ENCODE data around the gene SAMD8.
"Not testable (repeated sequence)": the region's sequence is repeated elsewhere in the genome, so short reads cannot be mapped to it uniquely, and the experiment has no call there.

The SAMD8 gene

DNA sequence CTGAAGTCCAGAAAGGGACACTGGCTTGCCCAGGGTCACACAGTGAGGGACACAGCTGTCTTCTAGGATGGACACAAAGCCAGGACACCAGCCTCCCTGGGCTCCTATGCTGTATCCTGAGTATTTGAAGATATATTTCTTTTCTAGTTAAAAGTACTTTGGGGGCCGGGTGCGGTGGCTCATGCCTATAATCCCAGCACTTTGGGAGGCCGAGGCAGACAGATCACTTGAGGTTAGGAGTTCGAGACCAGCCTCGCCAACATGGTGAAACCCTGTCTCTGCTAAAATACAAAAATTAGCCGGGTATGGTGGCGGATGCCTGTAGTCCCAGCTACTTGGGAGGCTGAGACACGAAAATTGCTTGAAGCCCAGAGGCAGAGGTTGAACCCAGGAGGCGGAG, 4.6 kb upstream of the SAMD8 start:
- in situ Hi-C loops (cut with MboI; ENCODE audit: low sequenced_read_pairs) = not testable (repeated sequence)

DNA sequence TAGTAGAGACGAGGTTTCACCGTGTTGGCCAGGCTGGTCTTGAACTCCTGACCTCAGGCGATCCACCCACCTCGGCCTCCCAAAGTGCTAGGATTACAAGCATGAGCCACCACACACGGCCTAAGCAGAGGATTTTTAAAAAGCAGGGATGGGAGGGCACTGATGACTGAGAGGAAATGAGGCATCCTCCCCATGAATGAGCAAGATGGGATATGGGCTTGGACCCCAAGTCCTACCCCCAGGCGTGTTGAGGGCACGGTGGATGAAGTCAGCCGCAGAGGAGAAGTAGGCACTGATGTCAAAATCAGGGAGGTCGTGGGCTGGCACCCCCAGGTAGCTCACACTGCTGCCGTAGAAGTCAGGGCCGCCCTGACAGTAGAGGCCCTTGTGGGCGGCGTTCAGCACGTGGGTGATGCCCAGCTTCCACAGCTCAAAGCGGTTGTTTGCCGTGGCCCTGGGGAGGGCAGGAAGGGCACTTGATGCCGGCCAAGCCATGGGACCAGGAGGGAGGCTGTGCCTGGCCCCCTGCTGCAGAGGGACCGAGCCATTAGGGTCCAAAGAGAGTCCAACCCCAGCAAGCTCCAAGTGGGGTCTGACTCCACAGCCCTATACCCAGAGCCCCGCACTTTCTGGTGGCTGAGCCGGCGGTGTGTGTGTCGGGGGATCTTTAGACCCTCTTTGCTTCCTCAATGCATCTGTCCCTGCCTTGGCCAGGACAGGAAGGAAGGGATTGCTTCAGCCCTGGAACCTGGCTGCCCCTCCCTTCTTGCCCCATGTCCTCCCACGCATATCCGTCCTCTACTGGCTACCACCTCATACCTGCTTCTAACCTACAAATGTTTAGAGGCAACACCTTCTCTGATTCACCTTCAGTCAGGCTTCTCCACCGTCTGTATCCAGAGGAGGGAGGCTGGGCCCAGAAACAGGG, 3.4 kb upstream of the SAMD8 start:
- in situ Hi-C loops (cut with MboI; ENCODE audit: low sequenced_read_pairs) = no loop called here

DNA sequence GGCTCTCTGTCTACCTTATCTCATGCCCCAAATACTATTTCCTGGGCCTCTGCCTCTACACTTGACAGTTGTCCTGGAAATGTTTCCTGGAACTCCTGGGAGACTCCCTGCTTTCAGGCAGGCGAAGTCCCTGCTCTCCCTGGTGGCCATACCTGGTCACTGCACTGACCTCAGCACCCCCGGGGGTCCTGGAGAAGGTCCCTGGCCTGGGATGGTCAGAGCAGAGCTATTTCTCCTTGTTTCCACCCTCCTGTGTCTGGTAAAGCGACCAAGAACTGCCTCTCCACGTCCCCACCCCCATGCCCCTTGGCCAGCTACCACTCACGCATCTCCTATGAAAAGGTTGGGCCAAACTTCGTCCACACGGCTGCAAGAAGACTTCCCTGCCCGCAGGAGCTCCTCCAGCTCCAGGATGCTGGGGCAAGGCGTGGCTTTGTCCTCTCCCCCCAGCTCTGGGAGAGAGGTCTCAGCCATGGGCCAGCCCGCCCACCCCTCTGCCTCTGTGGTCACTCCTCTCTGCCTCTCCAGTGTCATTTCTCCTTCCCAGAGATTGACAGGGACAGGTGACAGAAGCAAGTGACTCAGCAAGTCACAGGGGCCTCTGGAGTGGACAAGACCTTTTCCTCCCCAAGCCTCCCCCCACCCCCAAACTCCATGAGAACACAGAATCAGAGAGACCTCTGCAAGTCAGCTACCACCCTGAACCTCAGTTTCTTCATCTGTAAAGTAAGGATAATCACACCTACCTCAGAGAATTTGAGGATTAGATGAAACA, 2.6 kb upstream of the SAMD8 start:
- in situ Hi-C loops (cut with MboI; ENCODE audit: low sequenced_read_pairs) = no loop called here

DNA sequence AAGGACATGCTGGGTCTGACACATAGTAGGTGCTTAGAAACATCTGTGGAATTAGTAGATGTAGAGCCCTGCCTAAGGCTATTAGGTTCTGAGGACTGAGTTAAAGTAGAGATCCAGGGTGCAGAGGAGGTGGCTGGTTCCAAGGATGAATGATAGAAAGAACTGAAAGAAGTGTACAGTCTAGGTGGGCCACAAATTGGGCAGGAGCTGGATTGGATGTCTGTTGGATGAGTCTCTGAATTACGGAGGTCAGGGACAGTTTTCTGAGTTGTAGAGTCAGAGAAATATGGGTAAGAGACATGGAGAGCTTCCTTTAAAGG, 2.0 kb upstream of the SAMD8 start:
- in situ Hi-C loops (cut with MboI; ENCODE audit: low sequenced_read_pairs) = no loop called here

DNA sequence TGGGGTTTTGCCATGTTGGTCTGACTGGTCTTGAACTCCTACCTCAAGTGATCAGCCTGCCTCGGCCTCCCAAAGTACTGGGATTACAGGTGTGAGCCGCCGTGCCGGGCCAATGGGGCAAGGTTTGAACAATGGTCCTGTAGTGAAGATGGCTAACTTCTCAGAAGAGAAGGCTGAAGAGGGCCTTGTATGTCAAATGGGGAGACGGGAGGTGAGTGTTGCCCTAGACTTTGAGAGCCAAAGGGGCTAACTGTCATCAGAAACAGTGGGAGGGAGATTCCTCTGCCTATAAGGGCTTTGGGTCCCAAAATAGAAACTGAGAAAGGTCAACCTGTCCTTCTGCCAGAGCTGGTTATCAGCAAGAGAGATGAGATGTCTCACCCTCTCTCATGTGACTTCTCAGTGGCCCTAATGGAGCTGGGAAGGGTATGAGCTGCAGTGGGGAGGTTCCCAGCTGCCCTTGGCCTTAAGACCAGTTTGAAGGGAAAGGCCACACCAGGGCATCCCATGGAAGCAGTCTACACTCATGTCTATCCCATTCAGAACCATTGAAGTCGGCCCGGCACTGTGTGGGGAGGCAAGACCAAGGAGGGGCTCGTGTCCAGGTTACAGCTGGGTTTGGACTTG, 1.3 kb upstream of the SAMD8 start:
- in situ Hi-C loops (cut with MboI; ENCODE audit: low sequenced_read_pairs) = no loop called here

DNA sequence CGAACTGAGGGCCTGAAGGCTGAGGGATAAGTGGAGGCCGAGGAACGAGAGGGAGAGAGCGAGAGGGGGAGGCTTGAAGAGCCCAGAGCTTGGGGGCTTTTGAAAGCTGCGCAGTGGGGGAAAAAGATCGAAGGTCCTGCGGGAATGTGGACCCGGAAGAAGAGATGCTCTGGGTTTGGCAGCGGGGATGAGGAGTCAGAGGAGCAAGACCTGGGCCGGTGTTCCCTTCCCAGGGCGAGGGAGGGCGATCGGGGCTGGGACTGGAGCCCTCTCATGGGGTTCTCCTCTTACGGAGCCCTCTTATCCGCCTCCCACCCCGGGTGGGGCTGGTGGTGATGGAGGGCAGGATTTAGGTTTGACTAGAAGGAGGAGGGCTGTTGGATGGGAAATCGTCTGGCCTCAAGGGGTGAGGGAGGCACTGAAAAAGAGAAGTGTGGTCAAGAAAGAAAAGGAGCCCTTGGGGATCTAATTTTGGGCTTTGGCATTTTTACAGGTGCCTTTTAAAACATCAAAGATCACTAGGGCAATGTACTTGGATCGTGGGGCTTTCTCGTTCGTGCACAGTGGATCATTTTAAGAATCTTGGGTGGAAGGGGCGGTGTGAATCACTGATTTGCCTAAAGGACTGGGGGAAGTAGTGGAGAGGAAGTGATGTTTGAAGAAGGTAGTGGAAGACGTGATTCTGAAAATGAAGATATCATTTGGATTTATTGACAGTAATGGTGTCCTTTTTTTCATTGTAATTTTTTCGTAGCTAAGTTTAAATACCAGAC, 637 bp downstream of the SAMD8 start:
- in situ Hi-C loops (cut with MboI; ENCODE audit: low sequenced_read_pairs) = no loop called here

DNA sequence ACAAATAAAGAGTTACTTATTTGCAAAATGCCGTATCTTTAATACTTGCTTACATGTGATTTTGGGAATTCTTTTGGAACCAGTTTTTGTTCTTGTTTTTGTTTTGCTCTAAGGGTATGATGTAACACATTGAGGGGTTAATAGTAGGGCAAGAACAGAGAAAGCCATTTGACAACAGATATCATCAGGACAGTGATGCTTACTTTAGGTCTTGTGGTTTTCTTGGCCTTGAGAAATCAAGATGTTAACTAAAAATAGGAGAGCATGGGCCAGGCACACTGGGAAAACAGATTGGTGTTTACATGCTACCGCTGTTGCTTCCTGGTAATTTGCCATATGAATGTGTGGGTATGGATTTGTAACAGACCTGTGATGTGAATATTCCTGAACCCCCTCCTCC, 3.7 kb downstream of the SAMD8 start:
- in situ Hi-C loops (cut with MboI; ENCODE audit: low sequenced_read_pairs) = no loop called here

DNA sequence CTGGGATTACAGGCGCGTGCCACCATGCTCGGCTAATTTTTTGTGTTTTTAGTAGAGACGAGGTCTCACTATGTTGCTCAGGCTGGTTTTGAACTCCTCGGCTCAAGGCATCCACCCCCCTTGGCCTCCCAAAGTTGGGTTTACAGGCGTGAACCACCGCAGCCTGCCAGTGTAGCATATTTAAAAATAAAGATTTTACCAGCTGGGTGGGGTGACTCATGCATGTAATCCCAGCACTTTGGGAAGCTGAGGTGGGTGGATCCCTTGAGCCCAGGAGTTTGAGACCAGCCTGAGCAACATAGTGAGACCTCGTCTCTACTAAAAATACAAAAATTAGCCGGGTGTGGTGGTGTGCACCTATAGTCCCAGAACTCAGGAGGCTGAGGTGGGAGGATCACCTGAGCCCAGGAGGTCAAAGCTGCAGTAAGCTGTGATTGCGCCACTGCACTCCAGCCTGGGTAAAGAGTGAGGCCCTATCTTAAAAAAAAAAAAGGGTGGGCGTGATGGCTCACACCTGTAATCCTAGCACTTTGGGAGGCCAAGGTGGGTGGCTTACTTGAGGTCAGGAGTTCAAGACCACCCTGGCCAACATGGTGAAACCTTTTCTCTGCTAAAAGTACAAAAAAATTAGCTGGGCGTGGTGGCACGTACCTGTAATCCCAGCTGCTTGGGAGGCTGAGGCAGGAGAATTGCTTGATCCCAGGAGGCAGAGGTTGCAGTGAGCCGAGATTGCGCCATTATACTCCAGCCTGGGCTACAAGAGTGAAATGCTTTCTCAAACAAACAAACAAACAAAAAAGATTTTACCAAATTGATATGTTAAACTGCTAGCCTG, 5.7 kb downstream of the SAMD8 start:
- in situ Hi-C loops (cut with MboI; ENCODE audit: low sequenced_read_pairs) = not testable (repeated sequence)

DNA sequence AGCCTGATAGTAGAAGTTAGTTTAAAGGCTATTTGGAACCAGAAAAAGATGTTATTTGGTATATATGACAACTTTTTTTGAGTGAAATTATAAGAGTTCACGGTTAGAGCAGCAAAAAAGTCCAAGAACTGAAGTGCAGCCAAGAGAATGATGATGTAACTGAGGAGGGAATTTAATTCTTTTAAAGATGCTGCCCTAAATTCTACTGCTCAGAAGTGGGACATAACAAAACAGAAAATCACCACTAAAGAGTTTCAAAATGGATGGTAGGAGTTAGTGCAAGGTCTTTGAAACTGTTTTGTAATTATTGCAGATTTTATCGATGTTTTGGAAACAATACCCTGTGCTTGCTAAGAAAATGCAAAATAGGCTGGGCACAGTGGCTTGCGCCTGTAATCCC, 6.5 kb downstream of the SAMD8 start:
- in situ Hi-C loops (cut with MboI; ENCODE audit: low sequenced_read_pairs) = no loop called here

DNA sequence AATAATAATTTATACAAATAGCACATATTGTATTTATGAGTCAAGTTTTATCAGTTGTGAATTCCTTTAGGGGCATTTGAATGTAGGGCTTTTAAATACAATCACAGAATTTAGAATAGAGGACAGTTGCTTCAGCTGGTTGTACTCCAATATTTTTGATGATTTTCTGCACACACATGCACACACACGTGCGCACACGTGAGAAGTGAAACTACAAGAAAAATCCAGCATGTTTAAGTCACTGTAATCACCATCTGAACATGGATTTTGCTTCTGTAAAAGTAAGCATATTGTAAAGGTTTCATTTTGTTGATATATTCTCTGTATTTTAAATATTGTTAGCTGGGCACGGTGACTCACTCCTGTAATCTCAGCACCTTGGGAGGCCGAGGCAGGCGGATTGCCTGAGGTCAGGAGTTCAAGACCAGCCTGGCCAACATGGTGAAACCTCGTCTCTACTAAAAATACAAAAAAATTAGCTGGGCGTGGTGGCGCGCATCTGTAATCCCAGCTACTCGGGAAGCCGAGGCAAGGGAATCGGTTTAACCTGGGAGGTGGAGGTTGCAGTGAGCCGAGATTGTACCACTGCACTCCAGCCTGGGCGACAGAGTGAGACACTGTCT, 8.1 kb downstream of the SAMD8 start:
- in situ Hi-C loops (cut with MboI; ENCODE audit: low sequenced_read_pairs) = not testable (repeated sequence)

DNA sequence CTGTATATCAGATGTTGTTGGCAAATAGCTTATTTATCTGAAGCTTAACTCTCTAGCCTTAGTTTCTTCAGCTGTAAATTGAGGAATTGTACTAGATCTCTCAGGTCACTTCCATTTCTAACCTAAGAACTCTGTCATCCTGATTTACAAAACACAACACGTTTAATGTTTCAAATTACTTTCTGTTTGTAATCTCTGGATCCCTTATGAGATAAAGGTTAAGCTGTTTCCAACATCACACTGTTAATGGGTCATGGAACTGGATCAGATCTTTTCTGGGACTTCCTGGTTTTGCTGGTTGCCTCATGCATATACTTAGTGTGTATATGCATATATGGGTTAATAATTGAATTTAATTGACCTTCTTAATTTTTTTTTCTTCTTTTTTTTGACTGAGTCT, 9.9 kb downstream of the SAMD8 start:
- in situ Hi-C loops (cut with MboI; ENCODE audit: low sequenced_read_pairs) = no loop called here

DNA sequence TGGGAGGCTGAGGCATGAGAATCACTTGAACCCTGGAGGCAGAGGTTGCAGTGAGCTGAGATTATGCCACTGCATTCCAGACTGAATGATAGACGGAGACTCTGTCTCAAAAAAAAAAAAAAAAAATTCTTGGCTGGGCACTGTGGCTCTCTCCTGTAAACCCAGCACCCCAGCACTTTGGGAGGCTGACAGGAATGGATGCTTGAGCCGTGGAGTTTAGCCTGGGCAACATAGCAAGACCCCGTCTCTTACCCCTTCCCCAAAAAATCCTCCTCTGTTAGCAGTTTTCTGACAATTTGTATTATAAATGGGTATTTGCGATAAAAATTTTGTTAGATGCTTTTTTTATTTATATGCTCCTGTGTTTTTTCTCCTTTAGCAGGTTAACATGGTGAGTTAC, 11.0 kb downstream of the SAMD8 start:
- in situ Hi-C loops (cut with MboI; ENCODE audit: low sequenced_read_pairs) = no loop called here

DNA sequence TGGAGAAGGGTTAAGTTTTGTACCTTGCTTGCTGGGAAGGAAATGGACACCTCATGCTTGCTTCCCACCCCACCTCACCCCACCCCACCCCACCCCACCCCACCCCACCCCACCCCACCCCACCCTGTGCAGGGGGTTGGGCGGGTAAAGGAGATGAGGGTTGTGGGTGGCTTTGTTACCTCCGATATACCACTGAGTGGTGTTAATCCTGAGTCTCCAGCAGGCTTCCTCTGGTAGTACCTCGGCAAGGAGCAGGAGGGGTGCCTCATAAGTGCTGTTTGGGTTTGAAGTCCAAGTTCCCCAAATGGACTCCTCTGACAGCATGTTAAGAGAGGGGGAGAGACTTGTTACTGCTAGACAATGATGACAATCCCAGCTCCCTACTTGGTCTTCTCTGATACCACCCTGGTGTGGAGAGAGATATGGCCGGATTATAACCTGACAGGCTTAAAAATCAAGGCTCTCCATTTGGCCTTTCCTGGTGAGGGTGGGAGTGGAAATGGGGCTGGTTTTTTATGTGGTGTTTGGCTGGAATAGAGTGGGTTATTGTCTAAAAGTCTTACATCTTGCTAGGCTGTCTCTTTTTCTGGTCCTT, 11.7 kb downstream of the SAMD8 start:
- in situ Hi-C loops (cut with MboI; ENCODE audit: low sequenced_read_pairs) = no loop called here

DNA sequence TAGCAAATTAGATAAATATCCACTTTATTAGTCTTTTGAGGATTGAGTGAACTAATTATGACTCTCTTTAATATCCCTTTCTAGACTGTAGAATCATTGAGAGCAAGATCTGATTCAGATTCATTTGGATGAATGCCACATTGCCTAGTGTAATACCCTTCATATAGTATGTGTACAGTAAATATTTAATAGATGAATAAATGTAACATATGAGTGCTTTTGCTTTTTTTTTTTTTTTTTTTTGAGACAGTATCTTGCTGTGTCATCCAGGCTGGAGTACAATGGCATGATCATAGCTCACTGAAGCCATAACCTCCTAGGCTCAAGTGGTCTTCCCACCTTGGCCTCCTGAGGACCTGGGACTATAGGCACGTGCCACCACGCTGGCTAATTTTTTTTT, 14.8 kb downstream of the SAMD8 start:
- in situ Hi-C loops (cut with MboI; ENCODE audit: low sequenced_read_pairs) = no loop called here

DNA sequence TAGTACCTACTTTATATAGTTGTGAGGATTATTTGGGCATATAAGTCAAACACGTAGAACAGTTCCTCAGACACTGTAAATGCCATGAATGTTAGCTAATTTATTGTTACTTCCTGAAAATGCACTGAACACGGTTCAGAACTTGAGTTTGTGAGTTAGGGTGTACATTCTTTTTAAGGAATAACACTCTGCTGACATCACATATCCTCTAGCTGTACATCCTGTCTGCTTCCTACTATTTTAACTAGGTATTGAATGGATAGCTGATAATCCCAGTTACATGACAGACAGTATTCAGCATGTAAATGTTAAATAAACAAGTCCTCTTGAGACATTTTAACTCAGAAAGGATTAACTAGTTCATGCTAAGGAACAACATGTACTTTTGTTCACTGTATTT, 16.0 kb downstream of the SAMD8 start:
- in situ Hi-C loops (cut with MboI; ENCODE audit: low sequenced_read_pairs) = no loop called here

DNA sequence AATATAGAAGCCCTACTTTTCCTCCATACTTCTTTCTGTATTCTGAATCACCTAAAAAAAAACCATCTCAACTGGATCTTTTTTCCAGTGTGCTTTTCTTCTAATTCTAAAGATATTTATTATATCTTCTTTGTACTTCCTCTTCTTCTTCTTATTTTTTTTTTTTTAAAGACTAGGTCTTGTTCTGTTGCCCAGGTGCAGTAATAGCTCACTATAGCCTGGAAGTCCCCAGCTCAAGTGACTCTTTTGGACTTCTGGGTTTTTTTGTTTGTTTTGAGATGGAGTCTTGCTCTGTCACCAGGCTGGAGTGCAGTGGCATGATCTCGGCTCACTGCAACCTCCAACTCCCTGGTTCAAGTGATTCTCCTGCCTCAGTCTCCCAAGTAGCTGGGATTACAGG, 17.5 kb downstream of the SAMD8 start:
- in situ Hi-C loops (cut with MboI; ENCODE audit: low sequenced_read_pairs) = not testable (repeated sequence)

DNA sequence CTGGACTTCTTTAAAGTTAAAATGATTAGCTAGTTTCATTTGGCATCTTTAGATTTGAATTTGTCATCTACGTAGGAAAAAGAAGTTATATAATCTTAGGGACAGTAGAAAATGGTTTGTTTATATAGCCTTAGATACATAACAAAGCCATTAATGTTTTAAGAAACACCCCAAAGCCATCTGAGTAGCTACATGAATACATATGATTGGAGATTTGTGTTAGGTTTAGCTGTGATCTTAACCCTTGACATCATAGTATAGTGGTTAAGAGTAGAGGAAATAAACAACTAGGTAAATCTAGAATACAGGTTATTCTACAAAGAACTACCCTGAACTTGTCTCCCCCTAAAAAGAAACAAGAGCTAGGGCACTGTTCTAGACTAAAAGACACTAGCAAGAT, 18.1 kb downstream of the SAMD8 start:
- in situ Hi-C loops (cut with MboI; ENCODE audit: low sequenced_read_pairs) = no loop called here

DNA sequence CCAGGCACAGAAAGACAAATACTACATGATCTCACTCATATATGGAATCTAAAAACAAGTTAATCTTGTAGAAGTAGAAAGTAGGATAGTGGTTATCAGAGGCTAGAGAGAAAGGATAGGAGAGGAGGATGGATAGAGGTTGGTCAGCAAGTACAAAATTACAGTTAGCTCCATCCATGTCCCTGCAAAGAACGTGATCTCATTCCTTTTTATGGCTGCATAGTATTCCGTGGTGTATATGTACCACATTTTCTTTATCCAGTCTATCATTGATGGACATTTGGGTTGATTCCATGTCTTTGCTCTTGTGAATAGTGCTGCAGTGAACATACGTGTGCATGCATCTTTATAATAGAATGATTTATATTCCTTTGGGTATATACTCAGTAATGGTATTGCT, 22.2 kb downstream of the SAMD8 start:
- in situ Hi-C loops (cut with MboI; ENCODE audit: low sequenced_read_pairs) = not testable (repeated sequence)

DNA sequence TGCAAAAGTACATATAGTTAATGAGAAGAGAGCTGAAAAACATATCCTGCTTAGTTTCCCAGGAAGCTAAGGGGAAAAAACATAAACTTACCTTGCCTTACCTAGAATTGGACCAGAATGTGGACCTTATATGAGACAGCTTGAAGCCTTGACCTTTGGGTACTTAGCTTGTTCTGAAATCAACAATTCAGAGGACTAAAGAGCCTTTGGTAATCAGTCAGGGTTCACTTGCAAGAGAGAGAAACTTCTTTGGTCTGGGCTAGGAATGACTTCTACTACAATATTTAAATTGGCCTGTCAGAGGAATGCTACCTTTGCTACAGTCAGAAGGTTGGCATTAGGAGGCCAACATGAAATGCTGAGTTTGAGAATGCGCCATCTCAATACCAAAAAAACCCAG, 24.9 kb downstream of the SAMD8 start:
- in situ Hi-C loops (cut with MboI; ENCODE audit: low sequenced_read_pairs) = no loop called here

Measured in hTERT RPE-1 (cell line).